Pancreas (tissue), 10 donors: ENCODE measurements around the gene PGLYRP3. TPM values are rescaled to one million over a fixed set of nuclear protein-coding genes. Genes with fewer than 3 reads are reported as not detected.
"Not testable (repeated sequence)": the region's sequence is repeated elsewhere in the genome, so short reads cannot be mapped to it uniquely, and the experiment has no call there.

Source experiments
- ATAC-seq, 4 donors: fragments of 200-7000 bp; cut with Tn5 transposase; one replicate each; pipeline versions ENCODE4 v1.8.0 to v1.9.1; 2020; ENCODE audit warnings: mild to moderate bottlenecking in 4 of 4, moderate library complexity in 4 of 4
- DNase-seq, 6 donors: peaks; one replicate each; pipeline ENCODE4 v3.0.0-alpha.2; 2020
- FAIRE-seq: peaks from 2 replicates; lab custom pipeline; 2012; peaks lifted over from hg19 to GRCh38; lab: Jason Lieb, UNC
- H3K27ac ChIP-seq, 4 donors: fragments of 200-600 bp; sonication (generic); 1 replicate in 3 of 4; 2 replicates in 1 of 4; pipeline versions ENCODE4 v1.5.0 to v1.8.0; 2020
- H3K27me3 ChIP-seq, 4 donors: fragments of 200-600 bp; one replicate each; pipeline ENCODE4 v1.8.0; 2021
- H3K36me3 ChIP-seq, 3 donors: fragments of 200-600 bp; sonication (generic) in 1 of 3; one replicate each; pipeline versions ENCODE4 v1.5.0 to v1.8.0; 2020 to 2021
- H3K4me1 ChIP-seq, 3 donors: fragments of 200-600 bp; one replicate each; pipeline ENCODE4 v1.8.0; 2021
- H3K4me3 ChIP-seq, 4 donors: fragments of 200-600 bp; sonication (generic) in 2 of 4; one replicate each; pipeline versions ENCODE4 v1.5.0 to v1.8.0; 2020 to 2021
- H3K9me3 ChIP-seq, 4 donors: fragments of 200-600 bp; one replicate each; pipeline ENCODE4 v1.8.0; 2021
- CTCF ChIP-seq, 4 donors: fragments of 200-600 bp; sonication (generic) in 3 of 4; IDR thresholded peaks; one replicate each; pipeline versions ENCODE4 v1.5.0 to v1.8.0; 2021; ENCODE audit warnings: antibody characterized with exemption in 4 of 4
- WGBS, 2 donors: extraction: QIAGEN DNeasy Blood & Tissue Kit; methylation state at CpG; one replicate each; pipeline ENCODE4 v1.1.7; 2013; 5-methylcytosine and 5-hydroxymethylcytosine counted together
- intact Hi-C, 3 donors: fragments of 100-400 bp; cut with DNase I; formaldehyde crosslinking; loops; one replicate each; pipeline versions ENCODE4 v1.11.1 to v1.14.2; 2022
- polyA plus RNA-seq, 2 donors: library from polyadenylated mRNA; stranded (reverse); fragments of 200-250 nt; gene quantifications; one replicate each; pipeline ENCODE4 v1.2.3, GENCODE V29; 2013
- total RNA-seq, 6 donors: library from RNA; stranded (reverse); fragmentation: NEBNext Ultra II Directional in 4 of 6; extraction: Animal tissue kit (Norgen Biotek cat#: 25700) in 4 of 6; gene quantifications; one replicate each; pipeline versions ENCODE4 v1.2.1 to v1.2.4, GENCODE V29; 2021 to 2023
- donor health status: healthy with polysubstance abuse.
- donor health status: DM: no; HTN: no; CAD: no; lungs with moderate emphysema.
- donor health status: DM: no; HTN: no; CAD: no.
- donor health status: control.
- donor health status: control.
- donor health status: Bipolar disorder and iron deficiency.
- donor health status: DM: yes; HTN: yes; CAD: no.
- donor health status: DM: no; HTN: no; CAD: no.
- donor health status: DM: no; HTN: no; CAD: no.
- donor health status: DM: yes; HTN: yes; CAD: no.

PGLYRP3 gene
- total and polyA plus RNA-seq, 8 donors: not detected

- no peaks in the 10 kb centered on the region for H3K9me3 ChIP-seq
- no peaks in the 10 kb centered on the region for H3K27me3 ChIP-seq
- FAIRE-seq (no peak), DNase-seq (no peak), ATAC-seq (no peak)
- intact Hi-C loops: no loop called here
- 69 to 74% methylated on average over 1 of the region's 1 CpG for WGBS, 2 donors
- no peak overlapping the region for H3K4me3 ChIP-seq
- H3K4me1 ChIP-seq: no peaks in the 10 kb centered on the region
- no peaks in the 10 kb centered on the region for H3K36me3 ChIP-seq
- no peak overlapping the region for H3K27ac ChIP-seq
- no peak for TF ChIP-seq CTCF (IDR thresholded peaks at IDR 0.05)
Measured at GRCh38 chr1:153333902-153334301, 21.1 kb upstream of the PGLYRP3 start.

- Histone ChIP-seq H3K4me3 (no peak overlapping the region), H3K9me3 (peaks cover 0 to 3% (median 0%) of the 10 kb centered on the region in 4 donors), H3K4me1 (no peaks in the 10 kb centered on the region), H3K36me3 (no peaks in the 10 kb centered on the region), H3K27ac (no peak overlapping the region), H3K27me3 (no peaks in the 10 kb centered on the region)
- ATAC-seq (no peak), FAIRE-seq (no peak), DNase-seq (no peak)
- intact Hi-C loops: no loop called here
- no peak for TF ChIP-seq CTCF (IDR thresholded peaks at IDR 0.05)
Measured at GRCh38 chr1:153324912-153325311, 12.2 kb upstream of the PGLYRP3 start.

- H3K4me3 ChIP-seq: no peak overlapping the region
- no peaks in the 10 kb centered on the region for H3K36me3 ChIP-seq
- intact Hi-C loops: no loop called here
- H3K27me3 ChIP-seq: no peaks in the 10 kb centered on the region
- DNase-seq: no peak
- no peaks in the 10 kb centered on the region for H3K4me1 ChIP-seq
- no peak for FAIRE-seq
- WGBS, 2 donors: 0% methylated on average over 1 of the region's 1 CpG
- peaks cover 0 to 3% (median 0%) of the 10 kb centered on the region in 4 donors for H3K9me3 ChIP-seq
- no peak overlapping the region for H3K27ac ChIP-seq
- ATAC-seq: no peak
- no peak for TF ChIP-seq CTCF (IDR thresholded peaks at IDR 0.05)
Measured at GRCh38 chr1:153322568-153322967, 9.8 kb upstream of the PGLYRP3 start.

- FAIRE-seq, H3K36me3 ChIP-seq, H3K9me3 ChIP-seq, H3K27me3 ChIP-seq, DNase-seq, H3K27ac ChIP-seq, ATAC-seq, intact Hi-C loops, H3K4me3 ChIP-seq, H3K4me1 ChIP-seq: not testable (repeated sequence)
- WGBS, 2 donors: 61 to 72% methylated on average over 7 of the region's 7 CpGs
Measured at GRCh38 chr1:153318145-153318544, 5.4 kb upstream of the PGLYRP3 start.

- H3K36me3 ChIP-seq, H3K9me3 ChIP-seq, intact Hi-C loops, H3K27ac ChIP-seq, H3K4me1 ChIP-seq, H3K27me3 ChIP-seq, FAIRE-seq, DNase-seq, ATAC-seq, H3K4me3 ChIP-seq: not testable (repeated sequence)
Measured at GRCh38 chr1:153316013-153316412, 3.3 kb upstream of the PGLYRP3 start.

GRCh38 chr1:153314388-153314787 is 1.6 kb upstream of the PGLYRP3 start:
- H3K4me3 ChIP-seq, ATAC-seq, H3K27me3 ChIP-seq, H3K4me1 ChIP-seq, H3K36me3 ChIP-seq, intact Hi-C loops, H3K9me3 ChIP-seq, FAIRE-seq, DNase-seq, H3K27ac ChIP-seq: not testable (repeated sequence)

- Histone ChIP-seq H3K36me3 (no peaks in the 10 kb centered on the region), H3K27me3 (no peaks in the 10 kb centered on the region), H3K9me3 (no peaks in the 10 kb centered on the region), H3K4me3 (no peak overlapping the region), H3K27ac (no peak overlapping the region), H3K4me1 (no peaks in the 10 kb centered on the region)
- no peak for TF ChIP-seq CTCF (IDR thresholded peaks at IDR 0.05)
- DNase-seq (no peak), FAIRE-seq (no peak), ATAC-seq (no peak)
- intact Hi-C loops: no loop called here
- WGBS, 2 donors: 86 to 88% methylated on average over 2 of the region's 2 CpGs
Measured at GRCh38 chr1:153313288-153313687, 536 bp upstream of the PGLYRP3 start.
